GM21515 (cell line): ENCODE measurements around the gene GPR78.

Experiments used
- ATAC-seq: cut with Tn5 transposase; IDR thresholded peaks from one replicate; pipeline ENCODE4 v1.9.1; 2021; ENCODE audit not compliant: unreplicated experiment

Gene GPR78

DNA sequence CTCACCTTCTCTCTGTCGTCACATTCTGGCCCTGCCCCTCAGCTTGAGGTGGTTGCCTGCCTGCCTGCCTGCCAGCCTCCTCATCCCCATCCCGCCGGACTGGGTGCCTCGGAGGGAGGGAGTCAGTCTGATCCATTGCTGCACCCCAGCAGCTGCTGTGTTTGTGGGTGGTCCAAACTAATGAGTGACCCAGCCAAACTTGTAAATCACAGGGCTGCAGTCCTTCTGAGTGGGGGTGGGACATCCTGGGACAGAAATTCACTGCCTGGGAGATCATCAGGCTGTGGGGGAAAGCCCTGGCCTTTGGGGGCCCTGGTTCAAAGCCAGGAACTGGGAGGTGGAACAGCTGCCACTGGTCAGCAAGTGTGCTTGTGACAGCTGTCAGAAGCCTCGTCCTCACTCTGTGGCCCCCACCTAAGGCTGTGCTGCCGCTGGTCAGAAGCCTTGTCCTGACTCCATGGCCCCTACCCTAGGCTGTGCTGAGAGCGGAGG lies 5.6 kb downstream of the GPR78 start:
- no peak for ATAC-seq

DNA sequence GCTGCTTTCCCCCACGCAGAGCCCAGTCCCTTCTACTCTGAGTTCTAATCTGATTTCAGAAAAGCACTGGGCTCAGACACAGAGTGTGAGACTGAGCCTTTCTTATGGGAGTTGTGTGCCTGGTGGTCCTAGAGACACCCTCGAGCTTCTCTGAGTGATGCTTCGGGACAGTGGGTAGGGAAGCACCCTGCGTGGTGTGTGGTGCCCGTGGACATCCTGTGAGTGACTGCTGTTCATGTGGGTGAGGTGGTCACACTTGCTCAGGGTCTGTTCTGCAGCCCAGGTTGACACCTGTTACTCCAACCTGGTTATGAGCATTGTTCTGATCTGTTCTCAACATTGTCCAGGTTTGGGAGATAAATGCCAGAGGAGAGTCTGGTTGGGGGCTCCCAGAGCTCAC lies 6.1 kb downstream of the GPR78 start:
- no peak for ATAC-seq

- no peak for ATAC-seq
These were observed 6.7 kb downstream of the GPR78 start for GRCh38 chr4:8586671-8587468.

- ATAC-seq: no peak
These were observed 7.4 kb downstream of the GPR78 start for GRCh38 chr4:8587469-8588195.

DNA sequence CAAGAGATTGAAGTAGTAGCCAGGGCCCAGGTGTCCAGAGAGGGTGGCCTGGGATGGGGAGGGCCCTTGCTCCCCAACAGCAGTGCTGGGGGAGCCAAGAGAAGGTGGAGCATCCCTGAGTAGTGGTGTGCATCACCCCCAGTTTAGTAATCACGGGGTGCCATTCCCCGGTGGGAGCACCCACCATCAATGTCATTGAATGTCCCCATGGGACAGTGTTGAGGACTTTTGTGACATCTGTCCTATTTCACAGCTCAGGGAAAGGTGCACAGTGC lies 7.9 kb downstream of the GPR78 start:
- no peak for ATAC-seq

DNA sequence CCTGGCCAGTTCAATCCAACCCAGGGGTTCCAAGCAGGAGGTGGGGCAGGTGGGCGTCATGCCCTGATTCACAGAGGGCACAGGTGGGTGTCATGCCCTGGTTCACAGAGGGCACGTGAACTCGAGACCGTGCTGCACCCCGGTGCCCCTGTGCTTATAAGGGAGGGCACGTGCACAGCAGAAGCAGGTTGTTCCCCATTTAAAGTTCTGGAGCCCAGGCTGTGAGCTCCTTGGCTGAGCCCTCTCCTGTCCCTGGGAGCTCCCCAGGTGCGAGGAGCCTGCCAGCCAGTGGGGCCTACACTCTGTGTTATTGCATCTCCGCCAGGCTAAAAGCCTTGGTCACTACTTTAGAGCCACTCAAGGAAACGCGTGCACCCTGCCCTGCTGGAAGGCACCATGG lies 9.1 kb downstream of the GPR78 start:
- no peak for ATAC-seq

GRCh38 chr4:8589823-8590545 lies 9.8 kb downstream of the GPR78 start:
- no peak for ATAC-seq

DNA sequence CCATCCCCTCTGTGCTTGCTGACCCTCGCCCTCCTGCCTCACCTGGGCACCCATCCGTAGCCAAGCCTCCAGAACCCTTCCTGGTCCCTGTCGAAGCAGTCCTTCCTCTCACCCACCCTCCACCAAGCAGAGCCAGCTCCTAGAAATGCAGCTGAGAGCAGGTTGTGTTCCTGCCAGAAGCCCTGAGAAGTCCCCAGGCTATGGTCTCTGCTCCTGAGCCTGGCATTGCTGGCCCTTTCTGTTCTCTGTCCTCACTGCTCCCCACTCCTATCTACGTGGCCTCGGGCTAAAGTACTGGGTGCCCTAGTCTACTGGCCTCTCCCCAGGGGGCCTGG lies 10.3 kb downstream of the GPR78 start:
- no peak for ATAC-seq

- no peak for ATAC-seq
These were observed 10.9 kb downstream of the GPR78 start for GRCh38 chr4:8591114-8591513.

DNA sequence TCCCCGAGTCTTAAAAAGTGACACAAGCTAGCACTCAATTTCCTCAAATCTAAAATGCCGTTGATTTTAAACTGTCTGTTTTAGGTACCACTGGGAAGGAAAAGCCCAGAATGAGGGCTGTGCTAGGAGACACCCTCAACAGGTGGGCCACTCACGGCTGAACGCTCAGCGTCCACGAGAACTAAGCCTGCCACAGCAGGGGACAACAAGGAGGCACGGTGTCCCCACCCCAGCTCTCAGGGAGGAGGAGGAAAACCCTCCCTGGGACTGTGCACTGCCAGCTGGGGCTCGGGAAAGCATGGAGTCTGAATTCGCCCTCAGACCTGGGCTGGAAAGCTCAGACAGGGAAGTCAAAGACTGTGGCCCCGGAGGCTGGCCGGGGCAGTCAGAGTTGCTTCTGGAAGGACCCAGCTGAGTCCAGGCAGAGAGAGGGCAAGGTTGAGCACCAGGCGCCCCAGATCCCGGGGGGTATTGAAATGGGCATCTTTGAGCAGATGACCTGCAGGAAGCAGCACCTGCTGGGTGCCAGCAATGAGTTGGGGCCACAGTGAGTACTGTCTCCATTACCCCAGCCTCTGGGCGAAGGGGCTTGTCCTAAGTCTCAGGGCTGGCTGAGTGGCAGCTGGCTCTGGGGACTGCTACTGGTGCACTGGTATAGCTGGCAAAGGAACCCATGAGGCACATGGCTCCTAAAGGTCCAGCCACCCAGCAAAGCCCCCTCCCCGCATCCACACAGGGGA lies 11.6 kb downstream of the GPR78 start:
- ATAC-seq: no peak

DNA sequence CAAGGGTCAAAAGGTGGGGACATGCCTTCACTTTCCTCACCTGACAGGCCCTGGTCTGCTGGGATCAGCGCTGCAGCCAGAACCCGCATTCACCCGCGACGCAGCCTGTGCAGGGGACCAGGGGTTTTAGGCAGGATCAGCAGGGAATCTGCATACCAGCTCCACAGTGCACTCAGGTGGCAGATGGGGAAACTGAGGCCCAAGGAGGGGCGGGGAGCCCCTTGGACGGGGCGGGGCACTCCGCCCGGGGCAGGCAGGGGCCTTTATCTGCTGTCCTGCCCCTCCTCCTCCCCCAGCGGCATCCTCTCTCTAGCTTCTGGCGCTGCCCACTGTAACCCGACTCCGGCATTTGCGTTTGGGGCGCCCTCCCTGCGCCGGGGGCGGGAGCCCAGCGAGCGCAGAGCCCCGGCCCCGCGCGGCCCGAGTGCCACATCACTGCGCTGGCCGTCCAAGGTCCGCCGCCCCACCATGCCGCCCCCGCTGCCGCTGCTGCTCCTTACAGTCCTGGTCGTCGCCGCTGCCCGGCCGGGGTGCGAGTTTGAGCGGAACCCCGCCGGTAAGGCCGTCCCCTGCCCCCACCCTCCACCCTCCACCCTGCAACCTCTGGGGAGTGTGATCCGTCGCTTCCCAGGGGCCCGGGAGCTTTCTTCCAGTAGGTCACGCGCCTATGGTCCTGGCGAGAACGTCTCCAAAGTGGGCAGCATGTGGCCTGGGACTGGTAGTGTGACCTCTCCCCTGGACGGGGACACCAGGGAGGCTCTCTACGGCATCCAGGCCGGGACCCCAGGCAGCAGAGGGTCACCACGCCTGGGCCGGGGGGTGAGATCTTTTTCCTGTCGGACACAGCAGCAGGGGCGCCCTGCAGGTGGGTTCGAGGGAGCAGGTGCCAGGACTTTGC lies 12.4 kb downstream of the GPR78 start, which contains the start of gene CPZ:
CPZ (plus strand) TSS at position 400 of the 898 bp plus-strand sequence; CDS start at position 469, 69 bp downstream.
- no peak for ATAC-seq

GRCh38 chr4:8593264-8594096 lies 13.3 kb downstream of the GPR78 start:
- no peak for ATAC-seq

DNA sequence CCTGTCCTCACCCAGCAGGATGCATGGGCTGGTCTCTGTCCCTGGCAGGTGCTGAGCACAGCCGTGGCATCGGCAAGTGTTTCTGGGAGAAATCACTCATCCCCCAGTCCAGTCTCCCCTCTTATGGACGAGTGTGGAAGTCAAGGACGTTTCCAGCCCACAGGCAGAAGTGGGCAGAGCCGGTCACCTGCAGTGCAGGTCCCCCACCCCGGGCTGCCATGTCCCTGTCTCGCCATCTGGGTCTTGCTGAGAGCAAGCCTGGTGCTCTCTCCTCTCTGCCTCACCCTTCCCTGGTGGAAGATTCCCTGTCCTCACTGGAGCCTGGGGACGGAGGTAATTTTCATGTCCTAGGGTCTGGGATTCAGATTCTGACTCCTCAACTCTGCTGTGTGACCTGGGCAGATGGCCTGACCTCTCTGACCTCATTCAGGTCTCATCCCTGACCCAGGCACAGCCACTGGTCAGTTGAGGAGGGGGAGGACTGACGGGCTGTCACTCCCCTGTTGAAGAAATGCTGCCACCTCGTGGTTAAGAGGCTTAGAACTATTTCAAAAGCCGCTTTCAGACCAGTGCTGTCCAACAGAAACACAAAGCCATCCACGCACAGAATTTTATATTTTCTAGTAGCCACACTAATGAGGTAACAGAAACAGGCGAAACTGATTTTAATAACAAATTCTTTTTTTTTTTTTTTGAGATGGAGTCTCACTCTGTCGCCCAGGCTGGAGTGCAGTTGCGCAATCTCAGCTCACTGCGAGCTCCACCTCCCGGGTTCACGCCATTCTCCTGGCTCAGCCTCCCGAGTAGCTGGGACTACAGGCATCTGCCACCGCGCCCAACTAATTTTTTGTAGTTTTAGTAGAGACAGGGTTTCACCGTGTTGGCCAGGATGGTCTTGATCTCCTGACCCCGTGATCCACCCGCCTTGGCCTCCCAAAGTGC lies 14.2 kb downstream of the GPR78 start:
- no peak for ATAC-seq

GRCh38 chr4:8595237-8596087 lies 15.3 kb downstream of the GPR78 start:
- ATAC-seq: no peak

DNA sequence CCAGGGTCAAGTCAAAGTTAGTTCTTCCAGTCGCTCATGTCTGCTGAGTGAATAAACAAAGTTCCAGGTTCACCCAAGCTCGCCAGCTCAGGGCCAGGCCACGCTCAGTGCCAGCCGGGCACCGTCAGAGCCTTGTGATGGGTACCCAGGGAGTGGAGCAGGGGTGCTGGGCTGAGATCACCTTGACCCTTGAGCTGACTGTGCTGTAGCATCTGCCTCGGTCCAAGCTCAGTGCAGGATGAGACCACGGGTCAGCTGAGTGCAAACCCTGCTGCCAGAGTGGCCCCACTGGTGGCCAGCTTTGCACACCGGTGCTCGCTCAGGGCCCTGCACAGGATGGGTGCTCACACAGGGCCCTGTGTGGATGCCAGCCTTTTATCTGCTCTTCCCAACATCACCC lies 16.7 kb downstream of the GPR78 start:
- no peak for ATAC-seq

- no peak for ATAC-seq
These were observed 17.1 kb downstream of the GPR78 start for GRCh38 chr4:8597319-8597718.

- ATAC-seq: no peak
These were observed 17.6 kb downstream of the GPR78 start for GRCh38 chr4:8597791-8598190.
